Muscle layer of colon (tissue), 2 donors: Measurements from ENCODE around the gene MYO3B.

Experiments used
- H3K27ac ChIP-seq: one replicate; pipeline ENCODE4 v1.7.0; 2013; ENCODE audit warnings: low read depth, mild to moderate bottlenecking, low read length, moderate library complexity
- H3K27me3 ChIP-seq, 2 donors: one replicate each; pipeline ENCODE4 v1.7.0; 2013; ENCODE audit warnings: low read length in 2 of 2, mild to moderate bottlenecking in 2 of 2; ENCODE audit not compliant: insufficient read depth in 2 of 2, control insufficient read depth in 1 of 2
- H3K36me3 ChIP-seq: one replicate; pipeline ENCODE4 v1.7.0; 2013; ENCODE audit warnings: mild to moderate bottlenecking, low read length; ENCODE audit not compliant: insufficient read depth
- H3K4me1 ChIP-seq: one replicate; pipeline ENCODE4 v1.7.0; 2013; ENCODE audit warnings: mild to moderate bottlenecking, low read length; ENCODE audit not compliant: insufficient read depth
- H3K4me3 ChIP-seq, 2 donors: one replicate each; pipeline ENCODE4 v1.7.0; 2013; ENCODE audit warnings: low read length in 2 of 2, low read depth in 1 of 2, mild to moderate bottlenecking in 1 of 2, moderate library complexity in 1 of 2
- H3K9ac ChIP-seq: one replicate; pipeline ENCODE4 v1.7.0; 2013; ENCODE audit warnings: low read length
- H3K9me3 ChIP-seq: one replicate; pipeline ENCODE4 v1.7.0; 2013; ENCODE audit warnings: mild to moderate bottlenecking, low read length
- donor health status: abdominal sarcoma.
- donor health status: Adenocarcinoma of cecum.

Gene MYO3B

GRCh38 chr2:170148161-170148560, 29.8 kb upstream of the MYO3B start:
- H3K4me3 ChIP-seq, result no peak overlapping the region
- no peak overlapping the region for H3K9ac ChIP-seq
- no peaks in the 10 kb centered on the region for H3K36me3 ChIP-seq
- no peaks in the 10 kb centered on the region for H3K27me3 ChIP-seq
- H3K4me1 ChIP-seq, result peaks cover 9% of the 10 kb centered on the region
- H3K27ac ChIP-seq, result no peak overlapping the region
- H3K9me3 ChIP-seq, result no peaks in the 10 kb centered on the region

GRCh38 chr2:170152421-170152820, 25.5 kb upstream of the MYO3B start:
- no peak overlapping the region for H3K4me3 ChIP-seq
- H3K36me3 ChIP-seq, result no peaks in the 10 kb centered on the region
- no peak overlapping the region for H3K27ac ChIP-seq
- no peak overlapping the region for H3K9ac ChIP-seq
- no peaks in the 10 kb centered on the region for H3K27me3 ChIP-seq
- no peaks in the 10 kb centered on the region for H3K4me1 ChIP-seq
- no peaks in the 10 kb centered on the region for H3K9me3 ChIP-seq

GRCh38 chr2:170155022-170155722, 22.8 kb upstream of the MYO3B start:
- no peak overlapping the region for H3K4me3 ChIP-seq
- H3K27ac ChIP-seq, result no peak overlapping the region
- no peaks in the 10 kb centered on the region for H3K27me3 ChIP-seq
- no peaks in the 10 kb centered on the region for H3K36me3 ChIP-seq
- H3K4me1 ChIP-seq, result no peaks in the 10 kb centered on the region
- no peaks in the 10 kb centered on the region for H3K9me3 ChIP-seq
- no peak overlapping the region for H3K9ac ChIP-seq

GRCh38 chr2:170155723-170156253, 22.2 kb upstream of the MYO3B start:
- Histone ChIP-seq H3K4me3 (no peak overlapping the region), H3K27me3 (no peaks in the 10 kb centered on the region), H3K9me3 (no peaks in the 10 kb centered on the region), H3K9ac (no peak overlapping the region), H3K36me3 (no peaks in the 10 kb centered on the region), H3K27ac (no peak overlapping the region), H3K4me1 (no peaks in the 10 kb centered on the region)

GRCh38 chr2:170156592-170156991, 21.4 kb upstream of the MYO3B start:
- H3K36me3 ChIP-seq, result no peaks in the 10 kb centered on the region
- no peaks in the 10 kb centered on the region for H3K27me3 ChIP-seq
- no peaks in the 10 kb centered on the region for H3K9me3 ChIP-seq
- no peak overlapping the region for H3K9ac ChIP-seq
- H3K4me3 ChIP-seq, result no peak overlapping the region
- no peak overlapping the region for H3K27ac ChIP-seq
- no peaks in the 10 kb centered on the region for H3K4me1 ChIP-seq

DNA sequence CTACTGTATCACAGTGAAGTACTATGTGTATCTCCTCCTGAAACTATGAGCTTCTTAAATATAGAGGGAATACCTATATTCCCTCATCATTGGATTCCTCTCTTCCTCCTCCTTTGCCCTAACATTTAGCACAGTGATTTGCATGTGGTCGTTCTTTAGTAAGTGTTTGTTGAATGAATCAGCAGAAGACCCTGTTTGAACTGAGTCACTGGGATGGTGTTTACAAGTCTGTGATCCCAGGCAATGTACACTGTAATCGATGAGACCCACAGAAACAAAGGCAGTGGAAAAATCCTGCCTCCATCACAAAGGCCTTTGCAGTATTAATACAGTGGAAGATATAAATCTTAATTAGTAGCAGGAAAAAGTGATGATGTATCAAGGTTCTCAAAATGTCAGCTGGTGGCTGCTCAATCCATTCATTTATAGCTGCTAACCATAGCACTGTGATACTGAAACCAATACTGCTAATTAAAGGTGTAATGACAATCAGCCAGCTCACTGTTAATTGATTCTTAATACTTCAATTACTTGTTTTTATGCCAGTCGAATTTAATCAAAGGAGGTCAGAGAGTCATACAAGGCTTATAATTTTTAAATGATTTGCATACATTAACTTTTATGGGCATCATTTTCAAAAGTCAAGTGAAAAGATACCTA, 20.8 kb upstream of the MYO3B start:
- H3K9ac ChIP-seq, result no peak overlapping the region
- H3K4me1 ChIP-seq, result no peaks in the 10 kb centered on the region
- H3K36me3 ChIP-seq, result no peaks in the 10 kb centered on the region
- H3K9me3 ChIP-seq, result no peaks in the 10 kb centered on the region
- no peaks in the 10 kb centered on the region for H3K27me3 ChIP-seq
- no peak overlapping the region for H3K27ac ChIP-seq
- no peak overlapping the region for H3K4me3 ChIP-seq

- no peak overlapping the region for H3K9ac ChIP-seq
- no peak overlapping the region for H3K27ac ChIP-seq
These were observed 18.9 kb upstream of the MYO3B start for GRCh38 chr2:170159060-170159459.

DNA sequence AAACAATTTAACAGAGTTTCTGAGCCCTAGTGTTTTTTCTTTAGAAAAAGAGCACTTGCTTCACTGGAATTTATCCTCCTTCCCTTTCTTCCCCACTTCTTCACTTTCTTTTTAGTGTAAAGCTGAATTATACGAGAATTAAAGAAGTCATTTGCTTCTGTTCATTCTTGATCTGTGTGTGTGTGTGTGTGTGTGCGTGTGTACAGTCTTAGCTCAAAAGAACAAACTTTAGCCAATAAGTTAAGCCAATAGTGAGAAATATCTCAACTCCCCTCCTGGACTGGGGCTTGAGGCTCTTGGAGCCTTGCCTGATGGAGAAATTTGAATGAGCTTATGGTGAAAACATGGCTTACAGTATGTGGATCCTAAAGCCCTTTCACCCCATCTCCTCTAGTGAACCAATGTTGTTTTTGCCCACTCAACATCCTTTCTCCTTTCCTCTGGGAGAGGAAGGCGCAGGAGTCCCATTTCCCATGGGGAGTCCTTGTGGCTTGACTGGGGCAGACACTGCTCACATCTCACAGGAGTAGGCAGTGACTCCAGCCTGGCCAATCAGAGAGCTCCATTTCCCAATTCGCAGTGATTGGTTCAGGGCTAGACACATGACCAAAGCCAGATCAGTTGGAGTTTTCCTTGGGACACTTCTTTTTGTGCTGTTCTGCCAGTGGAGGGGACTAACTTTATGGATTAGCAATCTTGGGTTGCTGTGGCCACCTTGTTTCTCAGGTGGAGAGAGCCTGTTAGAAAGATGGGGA, 16.3 kb upstream of the MYO3B start:
- Histone ChIP-seq H3K27ac (no peak overlapping the region), H3K36me3 (no peaks in the 10 kb centered on the region), H3K9me3 (no peaks in the 10 kb centered on the region), H3K9ac (no peak overlapping the region), H3K4me1 (no peaks in the 10 kb centered on the region), H3K4me3 (no peak overlapping the region), H3K27me3 (no peaks in the 10 kb centered on the region)

More at GRCh38 chr2:170159060-170159459, 18.9 kb upstream of the MYO3B start:
- no peak overlapping the region for H3K4me3 ChIP-seq
- no peaks in the 10 kb centered on the region for H3K27me3 ChIP-seq
- H3K9me3 ChIP-seq, result no peaks in the 10 kb centered on the region
- no peaks in the 10 kb centered on the region for H3K4me1 ChIP-seq
- H3K36me3 ChIP-seq, result no peaks in the 10 kb centered on the region

GRCh38 chr2:170162271-170162632, 15.7 kb upstream of the MYO3B start:
- Histone ChIP-seq H3K27ac (no peak overlapping the region), H3K4me1 (no peaks in the 10 kb centered on the region), H3K9me3 (no peaks in the 10 kb centered on the region), H3K4me3 (no peak overlapping the region), H3K9ac (no peak overlapping the region), H3K36me3 (no peaks in the 10 kb centered on the region), H3K27me3 (no peaks in the 10 kb centered on the region)

GRCh38 chr2:170163411-170164065, 14.4 kb upstream of the MYO3B start:
- Histone ChIP-seq H3K36me3 (no peaks in the 10 kb centered on the region), H3K4me3 (no peak overlapping the region), H3K9ac (no peak overlapping the region), H3K27me3 (no peaks in the 10 kb centered on the region), H3K9me3 (no peaks in the 10 kb centered on the region), H3K4me1 (no peaks in the 10 kb centered on the region), H3K27ac (no peak overlapping the region)

- Histone ChIP-seq H3K9ac (no peak overlapping the region), H3K27ac (no peak overlapping the region)
These were observed 12.8 kb upstream of the MYO3B start for GRCh38 chr2:170165129-170165528.

More at GRCh38 chr2:170165129-170165528, 12.8 kb upstream of the MYO3B start:
- no peaks in the 10 kb centered on the region for H3K27me3 ChIP-seq
- H3K36me3 ChIP-seq, result no peaks in the 10 kb centered on the region
- no peaks in the 10 kb centered on the region for H3K4me1 ChIP-seq
- H3K4me3 ChIP-seq, result no peak overlapping the region
- no peaks in the 10 kb centered on the region for H3K9me3 ChIP-seq
